Keratinocyte (primary cell): Measurements from ENCODE around the gene ZNF581. TPM values are rescaled to one million over a fixed set of nuclear protein-coding genes. Genes with fewer than 3 reads are reported as not detected.
A peak's percentile ranks its signal among the peaks of the same experiment; 100 is the strongest.

Experiments
- DNase-seq: peaks from one replicate; pipeline ENCODE4 v3.0.0-alpha.2; 2011; ENCODE audit warnings: low read depth, missing footprints, low spot score
- FAIRE-seq: peaks from 2 replicates; lab custom pipeline; 2011; peaks lifted over from hg19 to GRCh38; lab: Jason Lieb, UNC
- H2AFZ ChIP-seq: 2 replicates; pipeline ENCODE4 v1.6.0; 2012; ENCODE audit warnings: low read length, control low read depth, inconsistent platforms; ENCODE audit not compliant: control insufficient read depth
- H3K27ac ChIP-seq: 2 replicates; pipeline ENCODE4 v1.5.1; 2011; ENCODE audit warnings: low read length; ENCODE audit not compliant: control insufficient read depth, insufficient read depth
- H3K27me3 ChIP-seq: 3 replicates; pipeline ENCODE4 v1.6.0; 2011; ENCODE audit warnings: low read length; ENCODE audit not compliant: control insufficient read depth, insufficient read depth; ENCODE audit errors: extremely low read depth
- H3K36me3 ChIP-seq, 2 experiments: 2 replicates in 1 of 2; 3 replicates in 1 of 2; pipeline ENCODE4 v1.5.1; 2011; ENCODE audit warnings: low read length in 2 of 2, mild to moderate bottlenecking in 1 of 2; ENCODE audit not compliant: control insufficient read depth in 2 of 2, insufficient read depth in 2 of 2; ENCODE audit errors: extremely low read depth in 1 of 2
- H3K4me1 ChIP-seq: 3 replicates; pipeline ENCODE4 v1.5.1; 2011; ENCODE audit warnings: low read length; ENCODE audit not compliant: control insufficient read depth, insufficient read depth; ENCODE audit errors: extremely low read depth
- H3K4me2 ChIP-seq: 3 replicates; pipeline ENCODE4 v1.6.0; 2011; ENCODE audit warnings: low read depth, low read length; ENCODE audit not compliant: control insufficient read depth, insufficient read depth; ENCODE audit errors: extremely low read depth
- H3K4me3 ChIP-seq, 3 experiments: fragments of 200-600 bp in 1 of 3; sonication (generic) in 1 of 3; 2 replicates in 2 of 3; 3 replicates in 1 of 3; pipeline ENCODE4 v1.5.1; 2011 to 2016; ENCODE audit warnings: low read length in 3 of 3, mild to moderate bottlenecking in 3 of 3, control low read depth in 2 of 3, inconsistent platforms in 1 of 3, low read depth in 1 of 3, mixed read lengths in 1 of 3, mixed run types in 1 of 3, moderate library complexity in 1 of 3; ENCODE audit not compliant: control insufficient read depth in 2 of 3, insufficient read depth in 2 of 3; ENCODE audit errors: extremely low read depth in 1 of 3
- H3K79me2 ChIP-seq: 2 replicates; pipeline ENCODE4 v1.6.0; 2012; ENCODE audit warnings: low read length; ENCODE audit not compliant: control insufficient read depth, insufficient read depth
- H3K9ac ChIP-seq: 3 replicates; pipeline ENCODE4 v1.6.0; 2011; ENCODE audit warnings: low read length; ENCODE audit not compliant: control insufficient read depth, insufficient read depth; ENCODE audit errors: extremely low read depth
- H3K9me1 ChIP-seq: 3 replicates; pipeline ENCODE4 v1.6.0; 2011; ENCODE audit warnings: low read length; ENCODE audit not compliant: control insufficient read depth, insufficient read depth; ENCODE audit errors: extremely low read depth
- H3K9me3 ChIP-seq: 2 replicates; pipeline ENCODE4 v1.5.1; 2012; ENCODE audit warnings: low read depth, low read length; ENCODE audit not compliant: control insufficient read depth
- H4K20me1 ChIP-seq: 3 replicates; pipeline ENCODE4 v1.6.0; 2011; ENCODE audit warnings: low read length; ENCODE audit not compliant: control insufficient read depth, insufficient read depth; ENCODE audit errors: extremely low read depth
- EZH2 ChIP-seq: IDR thresholded peaks from one replicate; pipeline ENCODE4 v1.6.1; 2012; ENCODE audit warnings: inconsistent platforms, mild to moderate bottlenecking, low read length, moderate library complexity
- dilution Hi-C: fragments of 300-500 bp; cut with MboI; formaldehyde crosslinking; loops from one replicate; pipeline ENCODE4 v1.7.0; 2020; ENCODE audit warnings: low sequenced_read_pairs; ENCODE audit not compliant: extremely low pct_ligation_motif_present
- polyA plus RNA-seq, 5 experiments: library from polyadenylated mRNA; depleted of rRNA in 3 of 5; stranded (reverse) in 3 of 5; stranded (forward) in 1 of 5; unstranded in 1 of 5; fragments of >200 nt; gene quantifications; 1 replicate in 1 of 5; 2 replicates in 3 of 5; 3 replicates in 1 of 5; pipeline versions ENCODE4 v1.2.1 to v1.2.3, GENCODE V29; 2011 to 2012; ENCODE audit warnings: missing spikeins in 2 of 5, low read depth in 1 of 5, low replicate concordance in 1 of 5
- TF ChIP-seq, protein P1 (sequence below), 3 experiments: IDR thresholded peaks in 1 of 3; conservative IDR thresholded peaks in 1 of 3; optimal IDR thresholded peaks in 1 of 3; 2 replicates in 2 of 3; 3 replicates in 1 of 3; pipeline versions ENCODE3 to v1.5.1; 2011; ENCODE audit warnings: low read length in 3 of 3, mild to moderate bottlenecking in 3 of 3, moderate library complexity in 2 of 3, control low read depth in 1 of 3, inconsistent platforms in 1 of 3; ENCODE audit not compliant: insufficient read depth in 2 of 3; ENCODE audit errors: extremely low read depth in 1 of 3

Gene ZNF581
- polyA plus RNA-seq, 1 donor (not counting 4 experiments of a cell fraction or from before 2014, with no cell fraction given), result 14.8 TPM

- DNase-seq, result no peak
- Histone ChIP-seq H3K4me1 (peaks cover 14% of the 10 kb centered on the region), H3K9me1 (peaks cover 2% of the 10 kb centered on the region), H2AFZ (peak overlapping the region; percentile 49), H3K4me2 (no peak overlapping the region), H3K36me3 (peaks cover 0 to 2% of the 10 kb centered on the region in 2 experiments), H3K27me3 (no peaks in the 10 kb centered on the region), H3K9ac (no peak overlapping the region), H4K20me1 (no peaks in the 10 kb centered on the region), H3K27ac (no peak overlapping the region), H3K9me3 (no peaks in the 10 kb centered on the region), H3K79me2 (peaks cover 34% of the 10 kb centered on the region), H3K4me3 (no peak overlapping the region)
- TF ChIP-seq, protein P1, sequence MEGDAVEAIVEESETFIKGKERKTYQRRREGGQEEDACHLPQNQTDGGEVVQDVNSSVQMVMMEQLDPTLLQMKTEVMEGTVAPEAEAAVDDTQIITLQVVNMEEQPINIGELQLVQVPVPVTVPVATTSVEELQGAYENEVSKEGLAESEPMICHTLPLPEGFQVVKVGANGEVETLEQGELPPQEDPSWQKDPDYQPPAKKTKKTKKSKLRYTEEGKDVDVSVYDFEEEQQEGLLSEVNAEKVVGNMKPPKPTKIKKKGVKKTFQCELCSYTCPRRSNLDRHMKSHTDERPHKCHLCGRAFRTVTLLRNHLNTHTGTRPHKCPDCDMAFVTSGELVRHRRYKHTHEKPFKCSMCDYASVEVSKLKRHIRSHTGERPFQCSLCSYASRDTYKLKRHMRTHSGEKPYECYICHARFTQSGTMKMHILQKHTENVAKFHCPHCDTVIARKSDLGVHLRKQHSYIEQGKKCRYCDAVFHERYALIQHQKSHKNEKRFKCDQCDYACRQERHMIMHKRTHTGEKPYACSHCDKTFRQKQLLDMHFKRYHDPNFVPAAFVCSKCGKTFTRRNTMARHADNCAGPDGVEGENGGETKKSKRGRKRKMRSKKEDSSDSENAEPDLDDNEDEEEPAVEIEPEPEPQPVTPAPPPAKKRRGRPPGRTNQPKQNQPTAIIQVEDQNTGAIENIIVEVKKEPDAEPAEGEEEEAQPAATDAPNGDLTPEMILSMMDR (optimal IDR thresholded peaks at IDR 0.05 in 1 of 3, IDR thresholded peaks at IDR 0.05 in 1 of 3, conservative IDR thresholded peaks at IDR 0.05 in 1 of 3; ENCODE audit: extremely low read depth in 1 of 3, insufficient read depth in 2 of 3, low read length in 3 of 3), result no peak
- no peak for TF ChIP-seq EZH2
- dilution Hi-C loops, result no loop called here
- no peak for FAIRE-seq
Observed at GRCh38 chr19:55633861-55634260, 9.6 kb upstream of the ZNF581 start.

DNA sequence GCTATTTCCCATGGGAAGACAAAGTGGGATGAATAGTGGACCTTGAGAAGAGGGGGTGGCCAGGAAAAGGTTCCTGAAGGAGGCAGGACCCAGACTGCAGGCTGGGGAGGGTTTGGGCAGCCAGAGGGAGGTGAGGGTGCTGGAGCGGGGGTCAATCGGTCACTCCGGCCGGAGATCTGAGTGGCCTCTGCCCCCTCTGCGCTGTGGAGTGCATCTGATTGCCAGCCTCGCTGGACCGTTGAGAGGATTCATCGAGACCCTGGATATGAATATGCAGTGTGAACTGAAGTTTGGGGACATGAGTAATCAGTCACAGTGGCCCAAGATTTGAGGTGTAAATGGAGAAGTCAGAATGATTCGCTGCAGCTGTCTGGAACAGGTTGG is 8.1 kb upstream of the ZNF581 start:
- no peak for DNase-seq
- peak overlapping the region; percentile 94 for H3K27ac ChIP-seq
- peak overlapping the region; percentile 98 for H3K4me2 ChIP-seq
- H3K4me1 ChIP-seq, result peaks cover 19% of the 10 kb centered on the region
- H3K79me2 ChIP-seq, result peaks cover 34% of the 10 kb centered on the region
- no peaks in the 10 kb centered on the region for H3K9me3 ChIP-seq
- H2AFZ ChIP-seq, result peak overlapping the region; percentile 76
- FAIRE-seq, result no peak
- H3K9ac ChIP-seq, result peak overlapping the region; percentile 99
- H3K4me3 ChIP-seq, result peak overlapping the region; percentile 88 to 99 (median 95)
- H3K36me3 ChIP-seq, result peaks cover 0 to 2% of the 10 kb centered on the region in 2 experiments
- H4K20me1 ChIP-seq, result no peaks in the 10 kb centered on the region
- dilution Hi-C loops, result no loop called here
- peaks cover 2% of the 10 kb centered on the region for H3K9me1 ChIP-seq
- TF ChIP-seq EZH2, result no peak
- TF ChIP-seq, protein P1 (optimal IDR thresholded peaks at IDR 0.05 in 1 of 3, IDR thresholded peaks at IDR 0.05 in 1 of 3, conservative IDR thresholded peaks at IDR 0.05 in 1 of 3; ENCODE audit: extremely low read depth in 1 of 3, insufficient read depth in 2 of 3, low read length in 3 of 3), result no peak
- no peaks in the 10 kb centered on the region for H3K27me3 ChIP-seq
